ENCODE measurements around the gene ZNF664. TPM values are rescaled to one million over a fixed set of nuclear protein-coding genes. Genes with fewer than 3 reads are reported as not detected.

ZNF664 gene
- total RNA-seq, 1 experiment from 2014 or later = 87.6 TPM

DNA sequence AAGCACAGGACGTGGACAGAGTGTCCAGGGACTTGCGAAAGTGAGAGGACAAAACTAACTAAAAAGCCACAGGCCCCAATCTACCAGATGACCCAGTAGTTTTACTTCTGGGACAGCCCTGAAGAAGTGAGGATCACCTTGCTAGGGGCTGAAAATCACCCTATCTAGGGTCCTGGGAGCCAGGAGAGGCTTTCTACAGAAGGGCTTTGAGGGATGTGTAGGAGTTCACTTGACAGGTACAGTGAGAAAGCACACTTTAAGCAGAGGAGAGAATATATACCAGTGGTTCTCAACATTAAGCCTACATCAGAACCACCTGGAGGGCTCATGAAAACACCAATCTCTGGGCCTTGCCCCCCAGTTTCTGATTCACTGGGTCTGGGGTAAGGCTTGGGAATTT, 60.8 kb downstream of the ZNF664 start:
- H3K36me3 ChIP-seq (ENCODE audit: low read depth) = no peaks in the 10 kb centered on the region
- H3K4me3 ChIP-seq = no peak overlapping the region
- H2AFZ ChIP-seq = no peak overlapping the region
- no TSS peak for BruUV-seq (replicated peaks)
- CTCF ChIA-PET = no interaction called here
- no peaks in the 10 kb centered on the region for H3K79me2 ChIP-seq (ENCODE audit: low read depth)
- H3K9me2 ChIP-seq (ENCODE audit: insufficient read depth) = no peaks in the 10 kb centered on the region
- DNase-seq = no peak
- TF ChIP-seq EZH2 (IDR thresholded peaks at IDR 0.05; ENCODE audit: low read depth) (no peak), CTCF (conservative IDR thresholded peaks at IDR 0.05) (no peak)
- 0 out of 2 replicates have a peak, but pooled peaks cover 3% of the 10 kb centered on the region for H4K20me1 ChIP-seq (ENCODE audit: insufficient read depth)
- intact Hi-C loops (cut with micrococcal nuclease; ENCODE audit: unreplicated experiment) = loop anchor here (2.0 kb wide), 1 partner anchor 231 kb away; no protein-coding TSS in a partner anchor
- no peaks in the 10 kb centered on the region for H3K4me1 ChIP-seq (replicated peaks; ENCODE audit: insufficient read depth)
- H3K27me3 ChIP-seq (ENCODE audit: insufficient read depth, low read depth) = no peaks in the 10 kb centered on the region
- no peaks in the 10 kb centered on the region for H3K9me3 ChIP-seq (ENCODE audit: insufficient read depth, low read depth)
- POLR2A ChIA-PET (ENCODE audit: unreplicated experiment) = no interaction called here
- no peaks in the 10 kb centered on the region for H3F3A ChIP-seq (ENCODE audit: insufficient read depth, low read depth)
- H3K4me2 ChIP-seq = no peak overlapping the region
- H3K27ac ChIP-seq = no peak overlapping the region

DNA sequence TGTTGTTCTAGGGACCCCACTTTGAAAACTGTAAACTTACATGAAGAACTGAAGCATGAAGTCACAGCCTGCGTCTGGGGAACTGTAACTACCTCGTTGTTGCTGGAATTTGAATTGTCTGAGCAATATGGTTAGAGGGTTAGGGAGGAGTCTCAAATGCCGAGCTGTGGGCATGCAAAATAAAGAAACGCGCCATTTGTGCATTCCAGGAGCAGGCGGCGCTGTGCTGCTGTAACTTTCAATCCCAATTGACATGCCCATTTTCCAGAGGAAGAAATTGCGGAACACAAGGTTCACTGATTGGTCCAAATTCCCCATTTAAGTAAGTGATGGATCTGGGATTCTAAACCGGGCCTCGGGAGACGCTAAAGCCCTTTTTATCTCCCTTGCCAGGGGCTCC, 61.3 kb downstream of the ZNF664 start:
- Histone ChIP-seq H3F3A (ENCODE audit: insufficient read depth, low read depth) (no peaks in the 10 kb centered on the region), H4K20me1 (ENCODE audit: insufficient read depth) (0 out of 2 replicates have a peak, but pooled peaks cover 3% of the 10 kb centered on the region), H3K4me2 (no peak overlapping the region), H3K9me3 (ENCODE audit: insufficient read depth, low read depth) (no peaks in the 10 kb centered on the region), H3K9me2 (ENCODE audit: insufficient read depth) (no peaks in the 10 kb centered on the region), H3K4me1 (replicated peaks; ENCODE audit: insufficient read depth) (no peaks in the 10 kb centered on the region), H3K27me3 (ENCODE audit: insufficient read depth, low read depth) (no peaks in the 10 kb centered on the region), H3K36me3 (ENCODE audit: low read depth) (no peaks in the 10 kb centered on the region), H2AFZ (no peak overlapping the region), H3K4me3 (no peak overlapping the region), H3K27ac (no peak overlapping the region), H3K79me2 (ENCODE audit: low read depth) (no peaks in the 10 kb centered on the region)
- no peak for TF ChIP-seq CTCF (conservative IDR thresholded peaks at IDR 0.05)
- no peak for TF ChIP-seq EZH2 (IDR thresholded peaks at IDR 0.05; ENCODE audit: low read depth)
- BruUV-seq (replicated peaks) = no TSS peak
- no peak for DNase-seq
- POLR2A ChIA-PET (ENCODE audit: unreplicated experiment) = no interaction called here
- CTCF ChIA-PET = no interaction called here
- intact Hi-C loops (cut with micrococcal nuclease; ENCODE audit: unreplicated experiment) = no loop called here

DNA sequence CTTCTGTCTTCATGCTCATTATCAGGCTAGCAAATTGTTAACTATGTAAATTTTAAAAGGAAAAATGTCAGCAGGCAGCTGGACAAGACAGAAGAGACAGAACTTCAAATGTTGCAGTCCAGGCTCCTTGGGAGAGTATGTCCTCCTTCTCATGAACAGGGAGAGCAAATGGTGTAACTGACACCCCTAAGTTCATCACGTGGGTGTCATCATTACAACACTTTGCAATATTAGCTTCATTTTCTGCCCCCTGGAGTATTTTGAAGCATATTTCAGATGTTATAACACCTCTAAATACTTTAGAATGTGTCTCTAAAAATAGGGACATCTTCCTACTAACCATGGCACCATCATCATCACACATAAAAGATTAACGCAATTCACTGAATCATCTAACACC, 62.1 kb downstream of the ZNF664 start:
- H3K9me2 ChIP-seq (ENCODE audit: insufficient read depth) = no peaks in the 10 kb centered on the region
- BruUV-seq (replicated peaks) = no TSS peak
- H3K4me3 ChIP-seq = no peak overlapping the region
- ChIA-PET POLR2A (ENCODE audit: unreplicated experiment) (no interaction called here), CTCF (no interaction called here)
- intact Hi-C loops (cut with micrococcal nuclease; ENCODE audit: unreplicated experiment) = loop anchor here (5.0 kb wide), 1 partner anchor 287 kb away; no protein-coding TSS in a partner anchor
- no peaks in the 10 kb centered on the region for H3K4me1 ChIP-seq (replicated peaks; ENCODE audit: insufficient read depth)
- H2AFZ ChIP-seq = no peak overlapping the region
- TF ChIP-seq CTCF (conservative IDR thresholded peaks at IDR 0.05) (no peak), EZH2 (IDR thresholded peaks at IDR 0.05; ENCODE audit: low read depth) (no peak)
- H3K4me2 ChIP-seq = no peak overlapping the region
- no peak overlapping the region for H3K27ac ChIP-seq
- no peaks in the 10 kb centered on the region for H3K36me3 ChIP-seq (ENCODE audit: low read depth)
- no peaks in the 10 kb centered on the region for H3K79me2 ChIP-seq (ENCODE audit: low read depth)
- H3K27me3 ChIP-seq (ENCODE audit: insufficient read depth, low read depth) = no peaks in the 10 kb centered on the region
- H3F3A ChIP-seq (ENCODE audit: insufficient read depth, low read depth) = no peaks in the 10 kb centered on the region
- 0 out of 2 replicates have a peak, but pooled peaks cover 3% of the 10 kb centered on the region for H4K20me1 ChIP-seq (ENCODE audit: insufficient read depth)
- no peaks in the 10 kb centered on the region for H3K9me3 ChIP-seq (ENCODE audit: insufficient read depth, low read depth)
- no peak for DNase-seq
